ENCODE measurements around the gene XAGE3. TPM values are rescaled to one million over a fixed set of nuclear protein-coding genes. Genes with fewer than 3 reads are reported as not detected.
"Not testable (repeated sequence)": the region's sequence is repeated elsewhere in the genome, so short reads cannot be mapped to it uniquely, and the experiment has no call there.

Gene XAGE3
- total RNA-seq = not detected

GRCh38 chrX:52867610-52868348 is at the start of gene XAGE3:
XAGE3 (minus strand) TSS chrX:52868083; CDS start chrX:52867133, 950 bp downstream.
- TF ChIP-seq CTCF (IDR thresholded peaks at IDR 0.05) = no peak
- no peak within 1 kb of the TSS for H3K4me3 ChIP-seq
- H3K9me3 ChIP-seq = no peaks in the 10 kb centered on the region
- H3K36me3 ChIP-seq = no peaks in the 10 kb centered on the region
- intact Hi-C loops (cut with DNase I) = no loop called here
- no peak for DNase-seq
- no peaks in the 10 kb centered on the region for H3K4me1 ChIP-seq
- no peaks in the 10 kb centered on the region for H3K27me3 ChIP-seq
- H3K9ac ChIP-seq (ENCODE audit: low read depth in 2 of 2, low read length in 2 of 2) = no peak within 1 kb of the TSS
- H3K27ac ChIP-seq = no peak within 1 kb of the TSS

- H3K9me3 ChIP-seq; H3K27me3 ChIP-seq; intact Hi-C loops (cut with DNase I); H3K36me3 ChIP-seq; H3K27ac ChIP-seq; H3K9ac ChIP-seq (ENCODE audit: low read depth in 2 of 2, low read length in 2 of 2); H3K4me1 ChIP-seq; DNase-seq; H3K4me3 ChIP-seq: not testable (repeated sequence)
Observed at GRCh38 chrX:52914704-52915103, 46.8 kb upstream of the XAGE3 start.

- H3K9me3 ChIP-seq; H3K27ac ChIP-seq; H3K4me3 ChIP-seq; intact Hi-C loops (cut with DNase I); H3K4me1 ChIP-seq; DNase-seq; H3K27me3 ChIP-seq; H3K9ac ChIP-seq (ENCODE audit: low read depth in 2 of 2, low read length in 2 of 2); H3K36me3 ChIP-seq: not testable (repeated sequence)
Observed at GRCh38 chrX:52913681-52914080, 45.8 kb upstream of the XAGE3 start.

GRCh38 chrX:52909313-52909969 is 41.6 kb upstream of the XAGE3 start:
- H3K4me1 ChIP-seq; intact Hi-C loops (cut with DNase I); H3K9ac ChIP-seq (ENCODE audit: low read depth in 2 of 2, low read length in 2 of 2); H3K9me3 ChIP-seq; H3K4me3 ChIP-seq; H3K27me3 ChIP-seq; DNase-seq; H3K27ac ChIP-seq; H3K36me3 ChIP-seq: not testable (repeated sequence)

- intact Hi-C loops (cut with DNase I); H3K9me3 ChIP-seq; H3K36me3 ChIP-seq; H3K4me1 ChIP-seq; DNase-seq; H3K27ac ChIP-seq; H3K4me3 ChIP-seq; H3K27me3 ChIP-seq; H3K9ac ChIP-seq (ENCODE audit: low read depth in 2 of 2, low read length in 2 of 2): not testable (repeated sequence)
Observed at GRCh38 chrX:52907900-52908299, 40.0 kb upstream of the XAGE3 start.

GRCh38 chrX:52907137-52907536 is 39.3 kb upstream of the XAGE3 start:
- H3K9ac ChIP-seq (ENCODE audit: low read depth in 2 of 2, low read length in 2 of 2); H3K4me1 ChIP-seq; H3K27ac ChIP-seq; DNase-seq; intact Hi-C loops (cut with DNase I); H3K9me3 ChIP-seq; H3K27me3 ChIP-seq; H3K36me3 ChIP-seq; H3K4me3 ChIP-seq: not testable (repeated sequence)

GRCh38 chrX:52906072-52906471 is 38.2 kb upstream of the XAGE3 start:
- H3K9ac ChIP-seq (ENCODE audit: low read depth in 2 of 2, low read length in 2 of 2); H3K4me1 ChIP-seq; H3K36me3 ChIP-seq; intact Hi-C loops (cut with DNase I); H3K27me3 ChIP-seq; H3K9me3 ChIP-seq; H3K4me3 ChIP-seq; H3K27ac ChIP-seq; DNase-seq: not testable (repeated sequence)

- intact Hi-C loops (cut with DNase I); H3K9ac ChIP-seq (ENCODE audit: low read depth in 2 of 2, low read length in 2 of 2); H3K4me1 ChIP-seq; DNase-seq; H3K27me3 ChIP-seq; H3K9me3 ChIP-seq; H3K27ac ChIP-seq; H3K36me3 ChIP-seq; H3K4me3 ChIP-seq: not testable (repeated sequence)
Observed at GRCh38 chrX:52905531-52905930, 37.6 kb upstream of the XAGE3 start.

- H3K4me1 ChIP-seq; intact Hi-C loops (cut with DNase I); H3K36me3 ChIP-seq; H3K9ac ChIP-seq (ENCODE audit: low read depth in 2 of 2, low read length in 2 of 2); H3K4me3 ChIP-seq; H3K27me3 ChIP-seq; H3K27ac ChIP-seq; DNase-seq; H3K9me3 ChIP-seq: not testable (repeated sequence)
Observed at GRCh38 chrX:52896855-52897709, 29.2 kb upstream of the XAGE3 start, which contains the start of gene FAM156B. FAM156B (plus strand) TSS chrX:52897330; CDS start chrX:52907226, 9,896 bp downstream.

- H3K9ac ChIP-seq (ENCODE audit: low read depth in 2 of 2, low read length in 2 of 2); H3K27me3 ChIP-seq; H3K4me1 ChIP-seq; H3K27ac ChIP-seq; H3K9me3 ChIP-seq; H3K4me3 ChIP-seq; H3K36me3 ChIP-seq; DNase-seq; intact Hi-C loops (cut with DNase I): not testable (repeated sequence)
Observed at GRCh38 chrX:52896438-52896837, 28.6 kb upstream of the XAGE3 start.

- intact Hi-C loops (cut with DNase I) = not testable (repeated sequence)
Observed at GRCh38 chrX:52888090-52888489, 20.2 kb upstream of the XAGE3 start.

GRCh38 chrX:52887459-52887858 is 19.6 kb upstream of the XAGE3 start:
- H3K9ac ChIP-seq (ENCODE audit: low read depth in 2 of 2, low read length in 2 of 2); intact Hi-C loops (cut with DNase I); H3K4me1 ChIP-seq; H3K27ac ChIP-seq; H3K4me3 ChIP-seq; DNase-seq; H3K9me3 ChIP-seq; H3K36me3 ChIP-seq; H3K27me3 ChIP-seq: not testable (repeated sequence)

More at GRCh38 chrX:52888090-52888489, 20.2 kb upstream of the XAGE3 start:
- H3K27me3 ChIP-seq; H3K9ac ChIP-seq (ENCODE audit: low read depth in 2 of 2, low read length in 2 of 2); H3K4me1 ChIP-seq; H3K9me3 ChIP-seq; H3K27ac ChIP-seq; H3K36me3 ChIP-seq; H3K4me3 ChIP-seq; DNase-seq: not testable (repeated sequence)
